Skin epidermis (tissue), 12 donors: ENCODE results near the gene ST14.
A peak's percentile ranks its signal among the peaks of the same experiment; 100 is the strongest.

Source experiments
- H3K27ac ChIP-seq, 21 experiments: fragments of 200-600 bp; sonication (generic) in 11 of 21; one replicate each; pipeline ENCODE4 v1.5.0; 2020; ENCODE audit warnings: mild to moderate bottlenecking in 3 of 21, inconsistent platforms in 2 of 21, moderate library complexity in 2 of 21
- H3K4me3 ChIP-seq, 7 experiments: fragments of 200-600 bp; sonication (generic) in 2 of 7; one replicate each; pipeline ENCODE4 v1.5.0; 2020; ENCODE audit warnings: inconsistent platforms in 2 of 7, mild to moderate bottlenecking in 2 of 7, moderate library complexity in 1 of 7

The ST14 gene

GRCh38 chr11:130131961-130132850 is 27.4 kb upstream of the ST14 start:
- H3K4me3 ChIP-seq: no peak overlapping the region
- H3K27ac ChIP-seq: no peak overlapping the region

- Histone ChIP-seq H3K4me3 (no peak overlapping the region), H3K27ac (peak overlapping the region in 1 of 21 experiments; percentile 11)
Observed at GRCh38 chr11:130133716-130134115, 25.9 kb upstream of the ST14 start.

GRCh38 chr11:130136107-130136506 is 23.5 kb upstream of the ST14 start:
- H3K27ac ChIP-seq: no peak overlapping the region

GRCh38 chr11:130137999-130138398 is 21.6 kb upstream of the ST14 start:
- Histone ChIP-seq H3K4me3 (no peak overlapping the region), H3K27ac (no peak overlapping the region)

More at GRCh38 chr11:130136107-130136506, 23.5 kb upstream of the ST14 start:
- H3K4me3 ChIP-seq: no peak overlapping the region

GRCh38 chr11:130139401-130139800 is 20.2 kb upstream of the ST14 start:
- Histone ChIP-seq H3K27ac (peak overlapping the region in 1 of 21 experiments; percentile 21), H3K4me3 (no peak overlapping the region)

- H3K4me3 ChIP-seq: no peak overlapping the region
- no peak overlapping the region for H3K27ac ChIP-seq
Observed at GRCh38 chr11:130141561-130142341, 17.8 kb upstream of the ST14 start.

GRCh38 chr11:130144141-130144540 is 15.4 kb upstream of the ST14 start:
- H3K4me3 ChIP-seq: no peak overlapping the region
- H3K27ac ChIP-seq: no peak overlapping the region

GRCh38 chr11:130144861-130145281 is 14.7 kb upstream of the ST14 start:
- H3K27ac ChIP-seq: peak overlapping the region in 1 of 21 experiments; percentile 77
- no peak overlapping the region for H3K4me3 ChIP-seq

GRCh38 chr11:130145311-130145812 is 14.2 kb upstream of the ST14 start:
- peak overlapping the region in 6 of 21 experiments; percentile 31 to 77 (median 57) for H3K27ac ChIP-seq

GRCh38 chr11:130145975-130146776 is 13.4 kb upstream of the ST14 start:
- Histone ChIP-seq H3K27ac (peak overlapping the region in 16 of 21 experiments; percentile 3 to 77 (median 30)), H3K4me3 (no peak overlapping the region)

More at GRCh38 chr11:130145311-130145812, 14.2 kb upstream of the ST14 start:
- no peak overlapping the region for H3K4me3 ChIP-seq

- Histone ChIP-seq H3K4me3 (no peak overlapping the region), H3K27ac (peak overlapping the region in 14 of 21 experiments; percentile 3 to 77 (median 28))
Observed at GRCh38 chr11:130146796-130147195, 12.8 kb upstream of the ST14 start.

- no peak overlapping the region for H3K27ac ChIP-seq
- no peak overlapping the region for H3K4me3 ChIP-seq
Observed at GRCh38 chr11:130148796-130149326, 10.7 kb upstream of the ST14 start.

GRCh38 chr11:130150790-130151189 is 8.8 kb upstream of the ST14 start:
- no peak overlapping the region for H3K4me3 ChIP-seq

GRCh38 chr11:130151196-130151595 is 8.4 kb upstream of the ST14 start:
- H3K4me3 ChIP-seq: no peak overlapping the region
- H3K27ac ChIP-seq: no peak overlapping the region

More at GRCh38 chr11:130150790-130151189, 8.8 kb upstream of the ST14 start:
- no peak overlapping the region for H3K27ac ChIP-seq

- H3K4me3 ChIP-seq: no peak overlapping the region
- H3K27ac ChIP-seq: no peak overlapping the region
Observed at GRCh38 chr11:130156108-130157022, 3.2 kb upstream of the ST14 start.

- Histone ChIP-seq H3K27ac (no peak overlapping the region), H3K4me3 (no peak overlapping the region)
Observed at GRCh38 chr11:130157101-130157500, 2.5 kb upstream of the ST14 start.

- H3K27ac ChIP-seq: no peak overlapping the region
- no peak overlapping the region for H3K4me3 ChIP-seq
Observed at GRCh38 chr11:130157840-130158239, 1.7 kb upstream of the ST14 start.

- peak overlapping the region in 5 of 7 experiments; percentile 38 to 71 (median 50) for H3K4me3 ChIP-seq
- peak overlapping the region in 3 of 21 experiments; percentile 86 to 90 (median 88) for H3K27ac ChIP-seq
Observed at GRCh38 chr11:130159139-130159538, 443 bp upstream of the ST14 start.
